H1 (cell line): ENCODE results near the gene PATL2. TPM values are rescaled to one million over a fixed set of nuclear protein-coding genes. Genes with fewer than 3 reads are reported as not detected.

Experiments used
- CTCF ChIA-PET: fragments of 300-600 bp; sonication (Branson Sonifier 250); formaldehyde crosslinking; loops from one replicate; lab custom pipeline; 2021; ENCODE audit not compliant: partially characterized antibody; lab: Charles Lee
- POLR2A ChIA-PET: fragments of 300-600 bp; sonication (Branson Sonifier 250); formaldehyde crosslinking; loops from one replicate; lab custom pipeline; 2021; ENCODE audit warnings: inconsistent platforms; ENCODE audit not compliant: partially characterized antibody; lab: Charles Lee
- DNase-seq, 2 experiments: peaks; one replicate each; pipeline versions ENCODE4 v3.0.0 to v3.0.0-alpha.2; 2010 to 2022; ENCODE audit warnings: low spot score in 2 of 2, low read depth in 1 of 2, mixed read lengths in 1 of 2
- FAIRE-seq: peaks from 2 replicates; lab custom pipeline; 2011; peaks lifted over from hg19 to GRCh38; lab: Jason Lieb, UNC
- H2AFZ ChIP-seq: 2 replicates; pipeline ENCODE4 v1.8.1; 2012; ENCODE audit warnings: low read length, inconsistent platforms
- H2AK5ac ChIP-seq: 2 replicates; pipeline ENCODE4 v1.6.1; 2013; ENCODE audit warnings: low read depth, low read length
- H2BK120ac ChIP-seq: replicated peaks from 2 replicates; pipeline ENCODE3; 2013; ENCODE audit warnings: low read depth, low read length, inconsistent platforms
- H2BK12ac ChIP-seq: 2 replicates; pipeline ENCODE4 v1.6.1; 2013; ENCODE audit warnings: low read depth, low read length
- H2BK15ac ChIP-seq: 2 replicates; pipeline ENCODE4 v1.6.1; 2013; ENCODE audit warnings: low read length
- H2BK20ac ChIP-seq: 2 replicates; pipeline ENCODE4 v1.6.1; 2013; ENCODE audit warnings: low read length
- H2BK5ac ChIP-seq: 2 replicates; pipeline ENCODE4 v1.6.1; 2013; ENCODE audit warnings: low read depth, low read length
- H3K14ac ChIP-seq: 2 replicates; pipeline ENCODE4 v1.6.1; 2013; ENCODE audit warnings: inconsistent platforms; ENCODE audit not compliant: insufficient read length
- H3K18ac ChIP-seq: 2 replicates; pipeline ENCODE4 v1.6.1; 2013; ENCODE audit warnings: low read length; ENCODE audit errors: extremely low read depth
- H3K23ac ChIP-seq: 2 replicates; pipeline ENCODE4 v1.6.1; 2013; ENCODE audit warnings: inconsistent platforms; ENCODE audit not compliant: insufficient read length
- H3K23me2 ChIP-seq: 2 replicates; pipeline ENCODE4 v1.6.1; 2013; ENCODE audit warnings: low read depth, low read length
- H3K27ac ChIP-seq: 2 replicates; pipeline ENCODE4 v1.6.1; 2011; ENCODE audit warnings: low read depth, low read length, inconsistent platforms
- H3K27me3 ChIP-seq, 4 experiments: replicated peaks in 1 of 4; 1 replicate in 1 of 4; 2 replicates in 3 of 4; pipeline versions ENCODE4 v1.6.1 to v1.8.1; 2011 to 2013; ENCODE audit warnings: low read length in 3 of 4, mild to moderate bottlenecking in 3 of 4, inconsistent platforms in 2 of 4, mixed read lengths in 2 of 4, moderate library complexity in 1 of 4; ENCODE audit not compliant: control insufficient read depth in 3 of 4, insufficient read depth in 3 of 4; ENCODE audit errors: extremely low read depth in 1 of 4
- H3K36me3 ChIP-seq, 4 experiments: 2 replicates each; pipeline versions ENCODE4 v1.6.1 to v1.8.1; 2011 to 2013; ENCODE audit warnings: mild to moderate bottlenecking in 4 of 4, low read length in 3 of 4, moderate library complexity in 2 of 4, control low read depth in 1 of 4, inconsistent platforms in 1 of 4; ENCODE audit not compliant: insufficient read depth in 4 of 4, control insufficient read depth in 2 of 4
- H3K4ac ChIP-seq: replicated peaks from 2 replicates; pipeline ENCODE3; 2013; ENCODE audit warnings: low read length, low read depth, mixed read lengths, inconsistent platforms; ENCODE audit not compliant: insufficient read length
- H3K4me1 ChIP-seq, 4 experiments: replicated peaks in 1 of 4; 1 replicate in 1 of 4; 2 replicates in 3 of 4; pipeline versions ENCODE4 v1.6.1 to v1.8.1; 2011 to 2013; ENCODE audit warnings: low read length in 3 of 4, inconsistent platforms in 2 of 4, mixed read lengths in 1 of 4; ENCODE audit not compliant: insufficient read depth in 4 of 4, control insufficient read depth in 3 of 4
- H3K4me2 ChIP-seq, 2 experiments: 2 replicates each; pipeline versions ENCODE4 v1.6.1 to v1.8.1; 2011 to 2013; ENCODE audit warnings: low read depth in 2 of 2, low read length in 2 of 2, control low read depth in 1 of 2, inconsistent platforms in 1 of 2, mild to moderate bottlenecking in 1 of 2; ENCODE audit not compliant: insufficient read depth in 1 of 2
- H3K4me3 ChIP-seq, 4 experiments: fragments of 200-600, 300-600 bp in 1 of 4; sonication (generic), shearing (Covaris generic), sonication (Bioruptor Twin) in 1 of 4; 2 replicates each; pipeline versions ENCODE4 v1.5.1 to v1.8.1; 2011 to 2016; ENCODE audit warnings: low read length in 4 of 4, low read depth in 3 of 4, control low read depth in 2 of 4, inconsistent platforms in 2 of 4, mild to moderate bottlenecking in 2 of 4, mixed read lengths in 1 of 4, moderate library complexity in 1 of 4; ENCODE audit not compliant: insufficient read depth in 2 of 4; ENCODE audit errors: extremely low read depth in 1 of 4
- H3K56ac ChIP-seq: replicated peaks from 2 replicates; pipeline ENCODE3; 2013; ENCODE audit warnings: low read depth, mild to moderate bottlenecking, mixed read lengths, low read length, inconsistent platforms; ENCODE audit not compliant: insufficient read length
- H3K79me1 ChIP-seq: 2 replicates; pipeline ENCODE4 v1.6.1; 2013; ENCODE audit warnings: low read depth, low read length, control low read depth
- H3K79me2 ChIP-seq, 2 experiments: 2 replicates each; pipeline versions ENCODE4 v1.6.1 to v1.8.1; 2012 to 2013; ENCODE audit warnings: low read length in 2 of 2, mild to moderate bottlenecking in 2 of 2, inconsistent platforms in 1 of 2; ENCODE audit not compliant: insufficient read depth in 2 of 2, control insufficient read depth in 1 of 2
- H3K9ac ChIP-seq, 4 experiments: replicated peaks in 1 of 4; 1 replicate in 1 of 4; 2 replicates in 3 of 4; pipeline versions ENCODE4 v1.6.1 to v1.8.1; 2011 to 2013; ENCODE audit warnings: low read depth in 3 of 4, low read length in 3 of 4, control low read depth in 2 of 4, mild to moderate bottlenecking in 2 of 4, moderate library complexity in 2 of 4, inconsistent platforms in 1 of 4; ENCODE audit errors: extremely low read depth in 1 of 4
- H3K9me3 ChIP-seq, 2 experiments: 2 replicates each; pipeline versions ENCODE4 v1.6.1 to v1.8.1; 2012 to 2013; ENCODE audit warnings: mild to moderate bottlenecking in 2 of 2, moderate library complexity in 2 of 2, control low read depth in 1 of 2, inconsistent platforms in 1 of 2, low read depth in 1 of 2, low read length in 1 of 2, mixed read lengths in 1 of 2; ENCODE audit not compliant: insufficient read depth in 2 of 2
- H4K20me1 ChIP-seq, 2 experiments: replicated peaks in 1 of 2; 2 replicates each; pipeline versions ENCODE3 to v1.8.1; 2011 to 2013; ENCODE audit warnings: inconsistent platforms in 2 of 2, low read length in 2 of 2, mild to moderate bottlenecking in 1 of 2; ENCODE audit not compliant: insufficient read depth in 2 of 2, control insufficient read depth in 1 of 2
- H4K5ac ChIP-seq: 2 replicates; pipeline ENCODE4 v1.6.1; 2013; ENCODE audit warnings: low read length, low read depth, mixed read lengths, inconsistent platforms; ENCODE audit not compliant: insufficient read length
- H4K8ac ChIP-seq: 2 replicates; pipeline ENCODE4 v1.8.0; 2013; ENCODE audit warnings: mild to moderate bottlenecking, moderate library complexity, low read length, inconsistent platforms; ENCODE audit not compliant: insufficient read depth; ENCODE audit errors: extremely low read depth
- H4K91ac ChIP-seq: replicated peaks from 2 replicates; pipeline ENCODE3; 2013; ENCODE audit warnings: low read length, mixed read lengths, inconsistent platforms; ENCODE audit not compliant: insufficient read length
- ATF3 ChIP-seq: IDR thresholded peaks from 2 replicates; pipeline ENCODE4 v1.6.1; 2011; ENCODE audit warnings: low read depth, mild to moderate bottlenecking, low read length; ENCODE audit not compliant: insufficient read depth
- BACH1 ChIP-seq: IDR thresholded peaks from 2 replicates; pipeline ENCODE4 v1.6.1; 2012; ENCODE audit warnings: low read length, improper control_type of control experiment
- CREB1 ChIP-seq: IDR thresholded peaks from 2 replicates; pipeline ENCODE4 v1.6.1; 2012; ENCODE audit warnings: inconsistent platforms
- EP300 ChIP-seq, 2 experiments: IDR thresholded peaks; 1 replicate in 1 of 2; 2 replicates in 1 of 2; pipeline ENCODE4 v1.6.1; 2011 to 2012; ENCODE audit warnings: low read depth in 2 of 2, low read length in 2 of 2, mild to moderate bottlenecking in 2 of 2, borderline replicate concordance in 1 of 2, inconsistent platforms in 1 of 2, moderate library complexity in 1 of 2
- HDAC2 ChIP-seq, 2 experiments: fragments of 300-600 bp in 1 of 2; sonication (generic) in 1 of 2; IDR thresholded peaks; 2 replicates each; pipeline ENCODE4 v1.6.1; 2011 to 2012; ENCODE audit warnings: low read depth in 2 of 2, low read length in 2 of 2, mild to moderate bottlenecking in 2 of 2, moderate library complexity in 2 of 2, borderline replicate concordance in 1 of 2, inconsistent platforms in 1 of 2
- HDAC6 ChIP-seq: IDR thresholded peaks from one replicate; pipeline ENCODE4 v1.7.1; 2012; ENCODE audit warnings: low read depth, mild to moderate bottlenecking, inconsistent platforms, low read length, moderate library complexity
- JUN ChIP-seq: IDR thresholded peaks from 2 replicates; pipeline ENCODE4 v1.6.1; 2011; ENCODE audit warnings: low read depth, mild to moderate bottlenecking, improper control_type of control experiment, low read length
- NRF1 ChIP-seq: IDR thresholded peaks from 2 replicates; pipeline ENCODE4 v1.6.1; 2011; ENCODE audit warnings: mild to moderate bottlenecking, low read depth, low read length, improper control_type of control experiment
- POLR2AphosphoS5 ChIP-seq: IDR thresholded peaks from 2 replicates; pipeline ENCODE4 v1.6.1; 2011; ENCODE audit warnings: low read depth, low read length
- POU5F1 ChIP-seq: IDR thresholded peaks from 2 replicates; pipeline ENCODE4 v1.6.1; 2011; ENCODE audit warnings: low read depth, mild to moderate bottlenecking, low read length, moderate library complexity
- RAD21 ChIP-seq, 2 experiments: IDR thresholded peaks in 1 of 2; conservative IDR thresholded peaks in 1 of 2; 2 replicates each; pipeline ENCODE4 v1.6.1; 2011; ENCODE audit warnings: low read depth in 2 of 2, low read length in 2 of 2, improper control_type of control experiment in 1 of 2, inconsistent platforms in 1 of 2, mild to moderate bottlenecking in 1 of 2, moderate library complexity in 1 of 2
- SRF ChIP-seq: IDR thresholded peaks from 2 replicates; pipeline ENCODE4 v1.6.1; 2011; ENCODE audit warnings: mild to moderate bottlenecking, low read depth, low read length, moderate library complexity
- TEAD4 ChIP-seq: IDR thresholded peaks from 2 replicates; pipeline ENCODE4 v1.6.1; 2012; ENCODE audit warnings: low read depth, low read length, inconsistent platforms, mixed read lengths
- ZNF274 ChIP-seq: IDR thresholded peaks from 2 replicates; pipeline ENCODE4 v1.7.0; 2012; ENCODE audit warnings: low read length, borderline replicate concordance; ENCODE audit errors: extremely low read depth
- WGBS, 2 experiments: shearing (Covaris generic) in 1 of 2; methylation state at CpG; one replicate each; pipeline versions ENCODE4 v1.1.6 to v1.1.7; 2013 to 2015; ENCODE audit warnings: low lambda C conversion rate in 2 of 2, mixed read lengths in 2 of 2, inconsistent platforms in 1 of 2, low coverage in 1 of 2, missing lambda C conversion rate in 1 of 2; ENCODE audit not compliant: insufficient replicate concordance in 2 of 2, insufficient coverage in 1 of 2, insufficient read length in 1 of 2; ENCODE audit errors: extremely low coverage in 1 of 2, missing lambda C conversion rate in 1 of 2; 5-methylcytosine and 5-hydroxymethylcytosine counted together
- polyA plus RNA-seq, 7 experiments: library from polyadenylated mRNA; depleted of rRNA in 3 of 7; stranded (reverse) in 5 of 7; unstranded in 2 of 7; fragments of >200 nt in 5 of 7; fragments of 200-250 nt in 2 of 7; gene quantifications; 1 replicate in 5 of 7; 2 replicates in 1 of 7; 4 replicates in 1 of 7; pipeline versions ENCODE4 v1.2.1 to v1.2.3, GENCODE V29; 2011 to 2013; ENCODE audit warnings: missing spikeins in 2 of 7, mixed read lengths in 2 of 7
- total RNA-seq: library from RNA; stranded (reverse); fragmentation: NEBNext Ultra II Directional; extraction: Animal tissue kit (Norgen Biotek cat#: 25700); gene quantifications from 2 replicates; pipeline ENCODE4 v1.2.1, GENCODE V29; 2021

Gene PATL2
- total and polyA plus RNA-seq, 2 of the 8 experiments (the other 6 are each of a cell fraction or from before 2014, with no cell fraction given): 0.65 to 1.3 TPM

- no peak for DNase-seq
- WGBS, 2 experiments: 86% methylated on average over 4 of the region's 4 CpGs; no CpG with 5 or more reads in 1 of the 2 experiments
- CTCF ChIA-PET: interaction anchor here (0.7 kb wide), 1 partner anchor 336 kb away, joined by 3 read pairs; no protein-coding TSS in a partner anchor
- no peak for TF ChIP-seq JUN
- no peak for TF ChIP-seq SRF
- TF ChIP-seq HDAC2 (IDR thresholded peaks at IDR 0.05; ENCODE audit: borderline replicate concordance in 1 of 2, low read depth in 2 of 2, low read length in 2 of 2): no peak
- no peak for TF ChIP-seq ATF3
- no peak for TF ChIP-seq CREB1
- no peak for TF ChIP-seq HDAC6
- no peak for TF ChIP-seq EP300 (IDR thresholded peaks at IDR 0.05; ENCODE audit: borderline replicate concordance in 1 of 2, low read depth in 2 of 2, low read length in 2 of 2)
- TF ChIP-seq ZNF274: no peak
- TF ChIP-seq BACH1: no peak
- no peak for TF ChIP-seq RAD21 (IDR thresholded peaks at IDR 0.05 in 1 of 2, conservative IDR thresholded peaks at IDR 0.05 in 1 of 2; ENCODE audit: low read depth in 2 of 2, low read length in 2 of 2)
- no peak for TF ChIP-seq NRF1
- no peak for TF ChIP-seq POLR2AphosphoS5
- TF ChIP-seq TEAD4: no peak
- no peak for TF ChIP-seq POU5F1
Measured at GRCh38 chr15:44641651-44642050, 69.5 kb downstream of the PATL2 start.

More at GRCh38 chr15:44641651-44642050, 69.5 kb downstream of the PATL2 start:
- Histone ChIP-seq H3K4me3 (no peak overlapping the region), H3K4ac (no peak overlapping the region), H3K18ac (no peak overlapping the region), H2BK120ac (no peak overlapping the region), H3K4me1 (no peaks in the 10 kb centered on the region), H4K91ac (no peak overlapping the region), H3K79me2 (peaks cover 0 to 7% of the 10 kb centered on the region in 2 experiments; a peak in 2 of 4 replicates), H3K14ac (no peak overlapping the region), H3K23me2 (no peaks in the 10 kb centered on the region; the same call in 1 of the 2 replicates), H3K23ac (no peak overlapping the region), H4K8ac (no peak overlapping the region), H3K79me1 (no peaks in the 10 kb centered on the region), H2AK5ac (no peak overlapping the region), H3K4me2 (no peak overlapping the region), H3K27me3 (no peaks in the 10 kb centered on the region), H4K20me1 (no peaks in the 10 kb centered on the region), H3K36me3 (peaks cover 0 to 11% (median 5%) of the 10 kb centered on the region in 4 experiments; a peak in 3 of 8 replicates), H4K5ac (no peak overlapping the region), H3K27ac (no peak overlapping the region), H3K56ac (peak overlapping the region; percentile 90), H2AFZ (no peak overlapping the region), H3K9ac (no peak overlapping the region), H2BK12ac (no peak overlapping the region), H2BK15ac (no peak overlapping the region), H2BK20ac (no peak overlapping the region), H3K9me3 (0 out of 4 replicates have a peak, but pooled peaks cover 0 to 3% of the 10 kb centered on the region in 2 experiments), H2BK5ac (no peak overlapping the region)
- FAIRE-seq: no peak
- POLR2A ChIA-PET: no interaction called here
